Mucosa of gallbladder (tissue), 1 donor: ENCODE measurements around the gene TNFAIP6. TPM values are rescaled to one million over a fixed set of nuclear protein-coding genes. Genes with fewer than 3 reads are reported as not detected.

ENCODE experiments used
- DNase-seq: peaks from one replicate; pipeline ENCODE4 v3.0.0-alpha.2; 2020; ENCODE audit warnings: low spot score
- total RNA-seq: library from RNA; stranded (reverse); gene quantifications from one replicate; pipeline ENCODE4 v1.2.1, GENCODE V29; 2021
- donor health status: DM: no; HTN: no; CAD: no.

Gene TNFAIP6
- total RNA-seq, 1 donor from 2014 or later, result 1.4 TPM

DNA sequence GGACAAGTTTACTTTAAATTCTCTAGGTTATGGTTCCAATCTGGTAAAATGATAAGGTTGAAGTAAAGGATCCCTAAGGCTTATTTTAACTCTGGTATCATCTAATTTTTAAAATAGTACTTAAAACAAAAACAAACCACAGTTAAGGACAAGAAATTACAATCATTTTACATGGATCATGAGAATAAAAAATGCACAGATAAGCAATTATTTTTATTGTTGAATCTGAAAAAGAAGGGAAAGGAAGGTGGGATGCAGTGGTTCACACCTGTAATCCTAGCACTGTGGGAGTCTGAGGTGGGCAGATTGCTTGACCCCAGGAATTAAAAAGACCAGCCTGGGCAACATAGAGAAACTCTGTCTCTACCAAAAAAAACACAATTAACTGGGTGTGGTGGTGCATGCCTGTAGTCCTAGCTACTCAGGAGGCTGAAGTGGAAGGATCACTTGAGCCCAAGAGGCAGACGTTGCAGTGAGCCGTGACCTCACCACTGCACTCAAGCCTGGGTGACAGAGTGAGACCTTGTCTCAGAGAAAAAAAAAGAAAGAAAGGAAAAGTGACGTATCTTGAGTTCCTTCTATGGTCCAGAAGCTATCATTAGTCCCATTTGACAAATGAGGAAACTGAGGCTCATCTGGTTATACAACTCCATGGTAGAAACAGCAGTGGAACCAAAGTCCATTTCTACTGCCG lies 2.5 kb downstream of the TNFAIP6 start:
- DNase-seq, result no peak

DNA sequence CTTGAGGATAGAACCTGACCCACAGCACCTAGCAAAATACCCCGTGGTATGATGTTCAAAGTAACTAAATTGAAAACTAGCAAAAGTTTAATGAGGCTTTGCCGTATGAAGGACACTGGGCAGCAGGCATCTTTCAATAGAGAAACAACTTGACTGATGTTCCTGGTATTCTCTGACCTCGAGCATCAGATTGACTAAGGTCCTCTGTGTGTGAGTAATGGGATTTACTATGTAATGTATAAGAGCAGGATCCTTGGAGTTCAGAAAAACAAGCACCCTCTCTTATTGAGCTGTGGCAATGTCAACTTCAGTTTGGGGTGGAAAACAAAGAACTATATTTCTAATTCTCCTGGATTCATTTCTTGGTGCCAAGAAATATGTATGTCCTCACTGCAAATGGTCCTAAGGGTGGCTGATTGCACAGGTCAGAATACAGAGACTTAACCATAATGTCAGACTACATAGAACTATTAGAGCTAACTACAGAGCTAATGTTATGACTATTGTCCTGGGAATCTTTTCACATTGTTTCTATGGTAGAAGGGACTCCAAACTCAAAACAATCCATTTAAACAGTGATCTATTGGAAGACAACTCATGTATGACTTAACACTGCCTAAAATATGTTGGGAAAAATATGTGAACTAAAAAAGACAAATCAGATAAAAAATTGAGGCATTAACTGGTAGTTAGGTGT lies 4.4 kb downstream of the TNFAIP6 start:
- DNase-seq, result no peak

DNA sequence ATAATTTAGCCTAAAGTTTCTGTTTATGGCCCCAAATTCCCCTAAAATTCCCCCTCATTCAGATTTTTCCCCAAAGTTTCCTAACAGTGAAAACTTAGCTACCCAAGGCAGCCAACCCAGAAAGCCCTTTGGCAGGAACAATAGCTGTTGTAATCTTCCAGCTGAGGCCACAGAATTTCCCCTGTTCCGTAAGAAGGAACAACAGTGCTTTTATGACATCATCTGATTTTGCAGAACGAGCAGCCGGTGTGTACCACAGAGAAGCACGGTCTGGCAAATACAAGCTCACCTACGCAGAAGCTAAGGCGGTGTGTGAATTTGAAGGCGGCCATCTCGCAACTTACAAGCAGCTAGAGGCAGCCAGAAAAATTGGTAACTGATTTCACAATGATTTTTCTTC lies 6.3 kb downstream of the TNFAIP6 start:
- DNase-seq, result no peak

DNA sequence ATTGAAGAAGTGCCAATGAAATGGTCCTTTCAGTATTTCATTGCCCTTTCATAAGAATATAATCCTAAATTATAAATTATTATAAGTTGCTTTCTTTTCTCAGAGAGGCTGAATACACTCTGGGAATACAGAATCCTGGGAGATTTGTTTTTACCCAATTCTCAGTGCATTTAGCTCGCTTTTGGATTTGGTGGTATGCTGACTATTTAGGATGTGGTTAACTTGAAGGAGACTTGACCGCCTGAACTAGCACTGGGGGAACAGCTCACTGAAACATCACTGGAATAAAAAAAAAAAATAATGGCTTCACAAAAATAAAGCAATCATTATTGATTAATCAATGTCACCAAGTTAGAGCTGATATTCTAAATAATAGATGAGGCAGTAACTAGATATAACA lies 10.2 kb downstream of the TNFAIP6 start:
- no peak for DNase-seq

DNA sequence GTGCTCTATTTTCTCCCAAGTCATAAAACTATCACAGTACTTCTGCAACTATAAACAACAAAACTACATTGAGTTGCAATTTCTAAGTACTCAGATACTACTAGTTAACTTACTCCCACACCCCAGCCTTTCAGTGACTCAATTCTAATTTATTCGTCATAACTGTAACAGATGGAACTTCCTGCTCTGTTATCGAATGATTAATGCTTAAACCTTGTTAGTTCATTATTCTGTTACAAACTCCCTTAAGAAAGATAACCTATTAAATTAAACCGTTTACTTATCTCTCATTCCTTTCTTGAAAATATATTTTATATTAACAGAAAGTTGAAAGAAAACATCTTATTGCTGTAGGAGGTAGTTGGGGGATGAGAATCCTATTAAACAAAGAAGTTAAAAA lies 17.0 kb downstream of the TNFAIP6 start:
- DNase-seq, result no peak

DNA sequence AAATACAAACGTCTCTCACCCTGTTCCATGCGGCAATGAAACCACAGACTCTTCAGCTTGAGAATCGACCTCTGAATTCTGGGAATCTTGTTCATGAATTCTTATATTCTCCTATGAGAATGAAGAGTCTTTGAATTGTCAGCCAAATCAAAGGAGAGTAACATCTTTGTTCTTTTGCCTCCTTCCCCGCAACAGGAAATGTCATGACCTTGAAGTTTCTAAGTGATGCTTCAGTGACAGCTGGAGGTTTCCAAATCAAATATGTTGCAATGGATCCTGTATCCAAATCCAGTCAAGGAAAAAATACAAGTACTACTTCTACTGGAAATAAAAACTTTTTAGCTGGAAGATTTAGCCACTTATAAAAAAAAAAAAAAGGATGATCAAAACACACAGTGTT lies 21.8 kb downstream of the TNFAIP6 start:
- no peak for DNase-seq

DNA sequence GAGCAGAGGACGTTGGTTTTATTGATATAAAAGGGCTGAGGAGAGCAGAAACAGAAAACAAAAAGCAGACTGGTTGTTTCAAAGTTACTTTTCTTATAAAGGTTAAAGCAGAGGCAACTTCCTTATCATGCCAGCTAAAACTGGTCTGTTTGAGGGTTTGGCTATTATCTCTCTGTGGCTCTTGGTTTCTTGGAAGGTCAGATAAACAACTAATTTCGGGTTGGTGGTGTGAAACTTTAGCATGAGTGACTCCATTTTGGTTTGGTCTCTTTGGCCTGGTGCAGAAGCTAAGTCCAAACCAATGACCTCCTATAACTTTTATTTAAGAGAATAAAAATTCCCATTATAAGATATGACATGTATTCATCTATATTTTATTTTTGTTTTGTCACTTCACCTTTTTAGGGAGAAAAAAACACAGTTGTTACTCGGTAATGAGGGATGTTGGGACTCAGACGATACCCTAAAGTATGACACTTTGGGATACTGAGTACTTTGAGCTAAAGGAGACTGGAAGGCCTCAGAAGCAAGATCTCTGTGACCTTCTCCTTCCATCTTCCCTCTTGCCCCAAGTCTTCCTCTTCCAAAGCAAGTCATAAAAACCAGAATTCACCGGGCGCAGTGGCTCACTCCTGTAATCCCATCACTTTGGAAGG lies 23.3 kb downstream of the TNFAIP6 start:
- no peak for DNase-seq

DNA sequence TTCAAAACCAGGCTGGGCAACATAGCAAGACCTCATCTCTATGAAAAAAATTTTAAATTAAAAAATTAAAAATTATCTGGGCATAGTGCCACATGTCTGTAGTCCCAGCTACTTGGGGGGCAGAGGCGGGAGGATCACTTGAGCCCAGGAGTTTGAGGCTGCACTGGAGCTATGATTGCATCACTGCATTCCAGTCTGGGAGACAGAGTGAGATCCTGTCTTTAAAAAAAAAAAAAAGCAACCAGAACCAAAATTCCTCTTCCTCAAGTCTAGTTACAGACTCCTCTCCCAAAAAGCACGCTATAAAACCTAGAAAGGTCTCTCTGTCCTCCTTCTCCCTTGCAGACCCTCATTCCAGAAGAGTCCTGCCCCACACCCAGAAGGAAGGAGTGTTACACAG lies 23.9 kb downstream of the TNFAIP6 start:
- no peak for DNase-seq

DNA sequence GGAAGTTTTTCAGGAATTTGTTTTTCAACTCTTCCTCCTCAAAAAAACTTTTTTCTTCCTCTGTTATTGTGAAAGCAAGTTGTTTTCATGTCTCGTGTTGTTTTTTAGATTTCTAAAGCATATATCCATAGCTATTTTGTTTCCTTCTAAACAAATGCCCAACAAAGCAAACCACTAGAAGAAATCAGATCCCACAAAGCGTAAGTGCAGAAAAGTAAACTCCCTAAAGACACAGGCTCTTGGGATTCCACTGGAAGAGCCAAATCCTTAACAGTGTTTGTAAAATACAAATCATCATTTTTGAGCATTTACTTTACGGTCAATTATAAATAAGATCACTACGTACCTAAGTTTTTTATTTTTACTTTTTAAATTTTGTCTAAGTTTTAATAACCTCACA lies 30.6 kb downstream of the TNFAIP6 start:
- no peak for DNase-seq

DNA sequence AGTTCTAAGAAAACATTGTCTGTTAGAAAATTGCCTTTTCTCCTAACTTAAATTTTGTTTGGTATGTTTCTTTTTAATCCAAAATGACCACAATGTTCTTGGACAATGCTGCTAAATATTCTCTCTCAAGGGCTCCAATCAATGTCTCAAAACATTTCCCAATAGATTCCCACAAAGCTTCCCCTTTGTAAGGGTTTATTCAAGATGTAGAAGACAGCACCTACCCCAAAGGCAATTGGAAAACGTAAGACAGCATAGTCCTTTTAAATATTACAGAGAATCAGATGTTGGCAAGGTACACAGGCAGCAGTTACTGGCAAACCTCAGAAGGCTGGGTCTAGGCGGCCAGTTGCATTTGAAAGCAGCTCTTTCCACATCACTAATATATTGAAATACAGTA lies 34.0 kb downstream of the TNFAIP6 start:
- no peak for DNase-seq

DNA sequence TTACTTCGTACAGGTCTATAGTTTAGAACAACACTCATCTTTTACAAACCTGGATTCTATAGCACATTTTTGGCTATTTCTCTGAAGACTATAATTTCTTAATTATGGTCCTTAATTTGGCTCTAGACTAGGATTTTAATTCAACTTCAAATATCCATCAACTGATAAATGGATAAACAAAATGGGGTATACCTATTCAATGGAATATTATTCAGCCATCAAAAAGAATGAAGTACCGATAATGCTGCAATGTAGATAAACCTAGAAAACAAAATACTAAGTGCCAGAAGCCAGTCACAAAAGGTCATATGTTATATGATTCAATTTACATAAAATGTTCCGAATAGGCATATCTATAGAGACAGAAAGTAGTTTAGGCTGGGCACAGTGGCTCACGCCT lies 37.1 kb downstream of the TNFAIP6 start:
- no peak for DNase-seq

DNA sequence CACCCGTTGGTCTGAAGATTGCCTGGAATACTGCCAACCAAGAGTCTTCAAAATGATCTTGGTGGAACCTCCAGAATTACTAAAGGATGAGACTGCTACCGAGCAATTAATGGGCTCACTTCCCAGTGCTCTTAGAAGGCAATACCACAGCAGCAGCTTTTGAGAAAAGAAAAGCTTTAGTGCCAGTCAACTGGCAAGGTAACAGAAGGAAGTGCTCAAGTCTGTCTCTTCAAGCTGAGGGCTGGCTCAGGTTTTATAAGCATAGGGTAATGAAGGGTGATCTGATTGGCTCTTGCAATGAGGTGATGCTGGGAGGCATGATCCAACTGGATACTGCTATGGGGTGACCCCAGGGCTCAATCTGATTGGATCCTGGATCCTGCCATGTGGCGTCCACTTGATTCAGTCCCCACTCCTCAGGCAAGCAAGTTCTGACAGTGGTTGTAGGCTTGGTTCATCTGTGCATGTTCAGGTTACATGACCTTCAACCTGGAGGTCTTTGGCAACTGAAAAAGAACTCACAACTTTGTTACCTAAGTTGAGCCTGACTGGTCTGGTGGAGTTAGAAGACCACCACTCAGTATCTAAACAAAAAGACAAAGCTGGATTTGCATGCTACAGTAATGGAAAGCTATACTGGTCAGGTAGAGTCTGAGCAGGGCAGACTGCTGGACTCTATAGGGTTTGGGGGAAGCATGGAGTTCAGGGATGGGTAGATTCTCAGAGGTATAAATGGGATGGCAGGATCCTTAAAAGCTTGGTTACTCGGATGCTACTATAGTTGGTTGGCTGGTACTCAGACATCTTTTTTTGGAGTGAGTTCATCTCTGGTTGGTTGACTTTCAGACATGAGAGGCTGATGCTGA lies 38.4 kb downstream of the TNFAIP6 start:
- DNase-seq, result no peak

DNA sequence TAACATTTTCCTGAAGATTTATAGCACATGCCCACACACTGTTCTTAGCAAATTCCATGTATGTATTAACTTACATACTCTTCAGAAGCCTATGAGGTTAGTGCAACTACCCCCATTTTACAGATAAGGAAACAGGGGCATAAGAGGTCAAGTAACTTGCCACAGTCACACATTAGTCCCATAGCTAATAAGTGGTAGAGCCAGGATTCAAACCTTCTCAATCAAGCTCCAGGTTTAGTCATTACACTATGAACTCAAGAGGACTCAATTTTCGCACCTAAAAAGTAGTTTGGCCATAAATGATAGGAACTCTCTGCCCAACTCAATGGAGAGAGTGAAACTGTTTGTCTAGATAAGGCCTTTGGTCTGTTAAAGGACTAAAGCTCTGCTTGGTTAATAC lies 42.6 kb downstream of the TNFAIP6 start:
- DNase-seq, result no peak

DNA sequence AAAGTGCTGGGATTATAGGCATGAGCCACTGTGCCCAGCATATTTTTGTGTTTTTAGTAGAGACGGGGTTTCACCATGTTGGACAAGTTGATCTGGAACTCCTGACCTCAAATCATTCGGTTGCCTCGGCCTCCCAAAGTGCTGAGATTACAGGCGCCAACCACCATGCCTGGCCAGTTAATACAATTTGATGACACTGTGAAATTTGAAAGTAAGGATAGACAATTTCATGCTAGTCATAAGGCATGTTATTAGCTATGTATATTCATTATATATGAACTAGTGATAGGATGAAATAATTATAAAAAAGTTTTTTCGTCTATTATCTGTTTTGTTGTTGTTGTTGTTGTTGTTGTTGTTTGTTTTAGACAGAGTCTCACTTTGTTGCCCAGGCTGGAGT lies 43.8 kb downstream of the TNFAIP6 start:
- DNase-seq, result no peak

DNA sequence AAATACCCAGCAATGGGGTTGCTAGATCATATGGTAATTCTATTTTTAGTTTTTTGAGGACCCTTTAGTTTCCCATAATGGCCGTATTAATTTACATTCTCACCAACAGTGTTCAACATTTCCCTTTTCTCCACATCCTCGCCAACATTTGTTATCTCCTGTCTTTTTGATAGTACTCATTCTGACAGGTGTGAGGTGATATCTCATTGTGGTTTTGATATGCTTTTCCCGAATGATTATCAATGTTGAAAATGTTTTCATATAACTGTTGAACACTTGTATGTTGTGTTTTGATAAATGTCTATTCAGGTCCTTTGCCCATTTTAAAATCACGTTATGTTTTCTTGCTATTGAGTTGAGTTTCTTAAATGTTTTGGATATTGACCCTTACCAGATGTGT lies 46.5 kb downstream of the TNFAIP6 start:
- DNase-seq, result no peak

DNA sequence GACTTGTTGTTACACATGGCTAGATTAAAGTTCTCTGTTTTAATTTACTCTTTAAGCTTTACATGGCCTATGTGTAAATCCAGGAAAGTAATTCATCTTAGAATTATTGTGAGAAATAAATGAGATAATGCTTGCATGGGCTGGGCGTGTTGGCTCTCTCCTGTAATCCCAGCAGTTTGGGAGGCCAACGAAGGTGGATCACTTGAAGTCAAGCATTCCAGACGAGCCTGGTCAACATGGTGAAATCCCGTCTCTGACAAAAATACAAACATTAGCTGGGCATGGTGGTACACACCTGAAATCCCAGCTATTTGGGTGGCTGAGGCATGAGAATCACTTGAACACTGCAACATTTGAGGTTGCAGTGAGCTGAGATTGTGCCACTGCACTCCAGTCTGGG lies 48.0 kb downstream of the TNFAIP6 start:
- DNase-seq, result no peak

DNA sequence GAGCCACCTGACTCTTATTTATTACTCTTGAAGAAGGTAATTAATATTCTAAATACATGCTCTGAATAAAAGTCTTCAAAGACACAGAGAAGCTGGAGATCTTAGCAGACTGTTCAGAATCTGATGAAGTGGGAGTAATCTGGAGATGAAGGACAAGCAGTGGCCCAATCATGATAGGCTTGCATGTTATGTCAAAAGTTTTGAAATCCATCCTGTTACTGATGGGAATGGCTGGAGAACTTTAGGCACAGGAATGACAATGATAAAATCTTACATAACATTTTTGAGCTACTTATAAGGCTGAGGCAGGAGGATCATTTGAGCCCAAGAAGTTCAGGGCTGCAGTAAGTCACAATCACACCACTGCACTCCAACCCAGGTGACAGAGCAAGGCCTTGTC lies 49.9 kb downstream of the TNFAIP6 start:
- no peak for DNase-seq

DNA sequence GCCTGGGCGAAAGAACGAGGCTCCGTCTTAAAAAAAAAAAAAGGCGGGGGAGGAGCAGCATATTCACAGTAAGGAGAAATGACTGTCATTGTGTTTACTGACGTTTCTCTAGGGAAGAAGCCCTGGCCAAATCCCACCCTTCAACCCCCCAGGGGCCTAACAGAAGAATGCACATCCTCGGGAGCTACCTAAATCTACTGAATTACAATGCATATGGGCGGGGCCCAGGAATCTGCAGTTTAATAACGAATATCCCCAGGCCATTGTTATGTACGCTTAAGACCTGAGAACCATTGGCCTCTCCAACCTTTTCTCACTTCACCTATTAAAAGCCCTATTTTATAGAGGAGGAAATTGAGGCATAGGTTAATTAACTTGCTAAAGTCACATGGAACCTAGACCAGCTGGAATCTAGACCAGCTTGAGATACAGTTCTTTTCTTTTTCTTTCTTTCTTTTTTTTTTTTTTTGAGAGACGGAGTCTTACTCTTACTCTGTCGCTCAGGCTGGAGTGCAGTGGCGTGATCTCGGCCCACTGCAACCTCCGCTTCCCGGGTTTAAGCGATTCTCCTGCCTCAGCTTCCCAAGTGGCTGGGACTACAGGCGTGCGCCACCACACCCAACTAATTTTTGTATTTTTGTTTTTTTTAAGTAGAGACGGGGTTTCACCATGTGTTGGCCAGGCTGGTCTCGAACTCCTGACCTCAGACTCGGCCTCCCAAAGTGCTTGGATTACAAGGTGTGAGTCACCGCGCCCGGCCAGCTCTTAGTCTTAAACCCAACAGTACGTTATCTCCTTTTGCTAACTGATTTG lies 51.6 kb downstream of the TNFAIP6 start:
- DNase-seq, result no peak

DNA sequence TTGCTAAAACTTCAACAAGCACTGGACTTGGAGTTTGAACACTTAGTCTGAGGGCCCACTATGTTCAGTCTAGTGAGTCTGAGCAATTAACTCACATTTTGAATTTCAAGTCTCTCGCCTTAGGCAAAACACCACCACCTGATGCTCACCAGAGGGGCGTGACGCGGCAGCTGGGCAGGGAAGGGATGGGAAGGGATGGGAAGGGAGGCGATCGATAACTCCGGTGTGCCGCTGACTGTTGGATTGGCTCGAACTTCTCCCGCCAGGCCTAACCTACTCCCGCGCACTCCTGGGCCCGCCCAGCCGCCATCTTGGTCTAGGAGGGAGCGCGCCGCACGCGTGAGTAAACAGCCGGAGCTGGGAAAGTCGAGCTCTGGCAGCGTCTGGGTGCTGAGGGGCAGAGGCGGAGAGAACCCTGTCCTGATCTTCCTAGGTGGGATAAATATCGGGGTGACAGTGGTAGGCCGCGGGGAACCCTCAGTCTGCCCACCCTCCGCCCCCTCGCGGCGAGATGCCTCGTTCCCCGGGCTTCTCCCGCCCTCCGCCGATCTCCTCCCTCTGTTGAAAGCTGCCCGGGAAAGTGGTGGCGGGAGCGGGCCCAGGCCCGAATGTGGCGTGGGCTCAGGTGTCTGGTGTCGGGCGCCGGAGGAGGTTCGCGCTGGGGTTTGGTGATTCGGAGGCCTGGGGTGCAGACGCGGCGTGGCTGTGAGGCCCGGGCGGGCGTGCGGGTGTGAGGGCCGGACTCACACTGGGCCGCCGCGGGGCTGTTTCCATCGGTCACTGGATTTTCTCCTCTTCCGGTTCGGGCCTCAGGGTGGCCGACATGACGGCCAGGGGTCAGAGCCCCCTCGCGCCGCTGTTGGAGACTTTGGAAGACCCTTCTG lies 52.5 kb downstream of the TNFAIP6 start, which contains the start of gene RIF1:
Gene RIF1, plus strand, starts transcription at position 302 of the 884 bp plus-strand sequence. Its CDS starts 522 bp downstream, at position 824.
- DNase-seq, result peak; percentile 86

DNA sequence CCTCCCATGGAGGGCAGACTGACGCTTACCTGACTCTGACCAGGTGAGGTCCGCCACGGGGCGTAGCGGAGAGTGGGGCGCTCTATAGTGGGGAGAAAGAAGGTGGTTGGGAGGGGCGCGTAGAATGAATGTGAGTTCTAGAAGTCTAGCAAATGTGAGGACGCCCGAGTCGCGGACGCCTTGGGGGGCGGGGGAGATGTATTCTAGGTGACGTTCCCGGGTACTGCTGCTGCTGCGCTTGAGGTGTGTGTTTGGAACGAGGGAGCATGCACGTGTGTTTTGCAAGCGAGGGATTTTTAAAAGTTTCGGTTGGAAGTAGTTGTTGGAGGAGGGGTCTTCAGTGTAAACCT lies 53.1 kb downstream of the TNFAIP6 start:
- no peak for DNase-seq
